WERI-Rb-1 (cell line): ENCODE data around the gene ATP7B.

Experiments
- DNase-seq: peaks from one replicate; pipeline ENCODE4 v3.0.0-alpha.2; 2020
- H3K27ac ChIP-seq: fragments of 250-450 bp; sonication (Bioruptor Pico); 2 replicates; pipeline ENCODE4 v1.5.1; 2020; ENCODE audit warnings: mild to moderate bottlenecking, moderate library complexity
- H3K27me3 ChIP-seq: fragments of 250-450 bp; sonication (Bioruptor Pico); 2 replicates; pipeline ENCODE4 v1.5.1; 2021; ENCODE audit warnings: mild to moderate bottlenecking, low read depth, moderate library complexity; ENCODE audit not compliant: insufficient read depth, severe bottlenecking
- H3K36me3 ChIP-seq: fragments of 250-450 bp; sonication (Bioruptor Pico); 2 replicates; pipeline ENCODE4 v1.5.1; 2020; ENCODE audit warnings: mild to moderate bottlenecking, moderate library complexity
- H3K4me3 ChIP-seq: 2 replicates; pipeline ENCODE4 v1.5.1; 2011; ENCODE audit warnings: low read depth, mild to moderate bottlenecking, control low read depth, low read length
- H3K9me3 ChIP-seq: fragments of 250-450 bp; sonication (Bioruptor Pico); 2 replicates; pipeline ENCODE4 v1.5.1; 2021; ENCODE audit warnings: mild to moderate bottlenecking, moderate library complexity; ENCODE audit not compliant: severe bottlenecking
- CTCF ChIP-seq: IDR thresholded peaks from 2 replicates; pipeline ENCODE4 v1.5.1; 2011; ENCODE audit warnings: low read depth, mild to moderate bottlenecking, control low read depth, inconsistent platforms, low read length

ATP7B gene

DNA sequence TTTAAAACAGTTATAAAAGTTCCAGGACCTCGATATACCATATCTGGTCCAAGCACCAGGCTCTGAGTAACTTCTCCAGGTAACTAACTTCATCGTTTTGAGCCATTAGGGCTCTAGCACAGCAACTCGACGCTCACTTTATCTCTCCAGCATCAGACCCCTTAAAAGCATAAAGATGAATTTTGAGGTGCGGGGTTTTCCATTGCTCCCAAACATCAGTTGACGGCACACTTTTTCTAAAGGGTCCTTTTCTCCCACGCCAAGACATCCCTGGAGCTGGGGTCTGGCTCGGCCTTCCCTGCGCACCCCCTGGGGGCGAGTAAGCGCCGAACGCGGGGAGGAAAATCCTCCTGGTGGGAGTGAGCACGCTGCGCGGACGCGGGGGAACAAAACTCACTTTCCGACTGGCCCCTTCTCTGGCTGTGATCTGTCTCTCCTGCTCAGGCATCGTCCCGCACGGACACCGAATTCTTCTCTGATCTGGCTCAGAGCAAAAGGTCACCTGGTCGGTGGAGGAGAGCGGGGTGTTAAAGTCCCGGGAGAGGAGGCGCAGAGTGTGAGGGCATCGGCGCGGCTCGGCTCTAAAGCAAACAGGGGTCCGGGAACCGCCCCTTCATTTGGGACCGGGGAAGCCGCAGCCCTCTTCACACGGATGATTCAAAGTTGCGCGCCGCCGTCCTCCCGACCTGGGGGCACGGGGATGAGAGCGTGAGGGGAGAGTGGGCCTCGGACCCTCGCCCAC is at the start of gene ATP7B:
Gene ATP7B, minus strand, starts transcription at position 561 of the 742 bp plus-strand sequence. Its CDS starts 113 bp downstream, at position 448.
- no peaks in the 10 kb centered on the region for H3K36me3 ChIP-seq
- peak within 1 kb of the TSS; percentile 78 for H3K27ac ChIP-seq
- H3K27me3 ChIP-seq = no peaks in the 10 kb centered on the region
- DNase-seq = peak; percentile 11
- no peaks in the 10 kb centered on the region for H3K9me3 ChIP-seq
- H3K4me3 ChIP-seq = peak within 1 kb of the TSS; percentile 81
- no peak for TF ChIP-seq CTCF

DNA sequence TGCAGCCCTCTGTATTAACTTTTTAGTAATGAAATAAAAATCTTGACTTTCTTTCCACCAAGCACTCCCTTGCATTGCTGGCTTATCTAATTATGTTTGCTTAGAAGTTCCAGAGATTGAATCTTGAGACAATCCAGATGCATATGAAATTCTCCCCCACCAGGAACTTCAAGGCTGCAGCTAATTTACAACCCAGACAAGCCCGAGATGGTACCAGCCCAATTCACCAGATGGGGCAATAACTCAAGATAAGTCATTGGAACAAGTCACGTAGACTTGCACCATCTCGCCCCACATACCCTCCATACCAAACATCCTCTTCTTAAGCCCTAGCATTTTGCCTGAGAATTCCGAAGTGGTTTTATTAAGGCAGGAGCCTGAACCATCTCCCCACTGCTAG is 42.2 kb upstream of the ATP7B start:
- H3K27ac ChIP-seq = no peak overlapping the region
- DNase-seq = no peak
- no peak for TF ChIP-seq CTCF
- no peaks in the 10 kb centered on the region for H3K27me3 ChIP-seq
- no peaks in the 10 kb centered on the region for H3K9me3 ChIP-seq
- H3K36me3 ChIP-seq = no peaks in the 10 kb centered on the region
- H3K4me3 ChIP-seq = no peak overlapping the region

DNA sequence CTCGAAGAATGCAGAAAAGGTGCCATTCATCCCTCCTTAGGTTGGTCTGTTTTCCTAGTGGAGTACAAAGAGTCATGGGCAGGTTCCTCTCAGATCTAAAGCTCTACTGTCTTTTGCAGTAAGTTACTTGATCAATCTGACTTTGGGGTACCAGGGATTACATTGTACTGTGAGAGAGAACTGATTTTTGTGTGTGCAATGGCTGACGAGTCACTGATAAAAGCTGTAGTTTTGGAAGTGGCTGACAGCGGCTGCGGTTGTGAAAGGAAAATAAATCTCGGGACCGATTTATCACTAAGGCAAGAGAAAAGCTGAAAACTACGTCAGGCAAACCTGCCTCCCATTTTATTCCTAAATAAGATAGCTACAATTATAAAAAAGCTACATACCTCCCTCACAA is 40.1 kb upstream of the ATP7B start:
- no peaks in the 10 kb centered on the region for H3K27me3 ChIP-seq
- H3K36me3 ChIP-seq = no peaks in the 10 kb centered on the region
- no peak for TF ChIP-seq CTCF
- H3K9me3 ChIP-seq = no peaks in the 10 kb centered on the region
- no peak overlapping the region for H3K27ac ChIP-seq
- H3K4me3 ChIP-seq = no peak overlapping the region
- DNase-seq = no peak

GRCh38 chr13:52048516-52048915 is 37.3 kb upstream of the ATP7B start:
- TF ChIP-seq CTCF = no peak
- Histone ChIP-seq H3K27ac (no peak overlapping the region), H3K9me3 (no peaks in the 10 kb centered on the region), H3K36me3 (no peaks in the 10 kb centered on the region), H3K4me3 (no peak overlapping the region), H3K27me3 (no peaks in the 10 kb centered on the region)
- no peak for DNase-seq

- no peak for TF ChIP-seq CTCF
- H3K4me3 ChIP-seq = no peak overlapping the region
- no peaks in the 10 kb centered on the region for H3K9me3 ChIP-seq
- H3K36me3 ChIP-seq = no peaks in the 10 kb centered on the region
- H3K27me3 ChIP-seq = no peaks in the 10 kb centered on the region
- H3K27ac ChIP-seq = no peak overlapping the region
- DNase-seq = no peak
Observed at GRCh38 chr13:52047463-52047862, 36.2 kb upstream of the ATP7B start.

DNA sequence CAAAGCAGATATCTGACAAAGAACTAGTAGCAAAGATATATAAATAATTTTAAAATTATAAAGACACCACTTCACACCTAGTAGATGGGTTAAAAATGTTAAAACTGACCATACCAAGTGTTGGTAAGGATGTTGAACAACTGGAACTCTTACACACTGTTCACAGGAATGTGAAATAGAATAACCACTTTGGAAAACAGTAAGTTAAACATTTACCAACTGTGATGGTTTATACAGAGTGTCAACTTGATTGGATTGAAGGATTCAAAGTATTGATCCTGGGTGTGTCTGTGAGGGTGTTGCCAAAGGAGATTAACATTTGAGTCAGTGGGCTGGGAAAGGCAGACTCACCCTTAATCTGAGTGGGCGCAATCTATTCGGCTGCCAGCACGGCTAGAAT is 32.4 kb upstream of the ATP7B start:
- H3K4me3 ChIP-seq = no peak overlapping the region
- no peak for TF ChIP-seq CTCF
- no peak overlapping the region for H3K27ac ChIP-seq

More for the DNA sequence above, 32.4 kb upstream of the ATP7B start:
- Histone ChIP-seq H3K27me3 (no peaks in the 10 kb centered on the region), H3K9me3 (no peaks in the 10 kb centered on the region), H3K36me3 (no peaks in the 10 kb centered on the region)
- no peak for DNase-seq
